ENCODE results near the gene SPATA31C1. TPM values are rescaled to one million over a fixed set of nuclear protein-coding genes. Genes with fewer than 3 reads are reported as not detected.
"Not testable (repeated sequence)": the region's sequence is repeated elsewhere in the genome, so short reads cannot be mapped to it uniquely, and the experiment has no call there.

Gene SPATA31C1
- not detected in 2 replicates for total RNA-seq

GRCh38 chr9:87917662-87918061, at the start of gene SPATA31C1:
Gene SPATA31C1, plus strand, starts transcription at chr9:87917962.
- H3K27me3 Mint-ChIP-seq (ENCODE audit: low read depth); DNase-seq (ENCODE audit: low spot score); H3K9me3 Mint-ChIP-seq; H3K36me3 Mint-ChIP-seq (ENCODE audit: low read depth); H3K4me3 Mint-ChIP-seq (ENCODE audit: low read depth); H3K27ac Mint-ChIP-seq; intact Hi-C loops (cut with micrococcal nuclease); H3K4me1 Mint-ChIP-seq (ENCODE audit: low read depth): not testable (repeated sequence)

GRCh38 chr9:87868175-87868574, 49.6 kb upstream of the SPATA31C1 start:
- Mint-ChIP-seq H3K27me3 (ENCODE audit: low read depth) (peaks cover 2% of the 10 kb centered on the region), H3K4me1 (ENCODE audit: low read depth) (no peaks in the 10 kb centered on the region), H3K36me3 (ENCODE audit: low read depth) (no peaks in the 10 kb centered on the region), H3K4me3 (ENCODE audit: low read depth) (no peak overlapping the region), H3K9me3 (no peaks in the 10 kb centered on the region), H3K27ac (no peak overlapping the region)
- intact Hi-C loops (cut with micrococcal nuclease): no loop called here
- DNase-seq (ENCODE audit: low spot score): no peak

- DNase-seq (ENCODE audit: low spot score): no peak
- H3K36me3 Mint-ChIP-seq (ENCODE audit: low read depth): no peaks in the 10 kb centered on the region
- intact Hi-C loops (cut with micrococcal nuclease): no loop called here
- H3K4me3 Mint-ChIP-seq (ENCODE audit: low read depth): no peak overlapping the region
- H3K9me3 Mint-ChIP-seq: no peaks in the 10 kb centered on the region
- H3K27ac Mint-ChIP-seq: no peak overlapping the region
- H3K27me3 Mint-ChIP-seq (ENCODE audit: low read depth): no peaks in the 10 kb centered on the region
- H3K4me1 Mint-ChIP-seq (ENCODE audit: low read depth): no peaks in the 10 kb centered on the region
Measured at GRCh38 chr9:87868635-87869034, 49.1 kb upstream of the SPATA31C1 start.

- Mint-ChIP-seq H3K4me1 (ENCODE audit: low read depth) (no peaks in the 10 kb centered on the region), H3K9me3 (no peaks in the 10 kb centered on the region), H3K27me3 (ENCODE audit: low read depth) (no peaks in the 10 kb centered on the region), H3K4me3 (ENCODE audit: low read depth) (no peak overlapping the region), H3K36me3 (ENCODE audit: low read depth) (no peaks in the 10 kb centered on the region), H3K27ac (no peak overlapping the region)
- DNase-seq (ENCODE audit: low spot score): no peak
- intact Hi-C loops (cut with micrococcal nuclease): no loop called here
Measured at GRCh38 chr9:87869082-87869481, 48.7 kb upstream of the SPATA31C1 start.

- no peaks in the 10 kb centered on the region for H3K27me3 Mint-ChIP-seq (ENCODE audit: low read depth)
- H3K36me3 Mint-ChIP-seq (ENCODE audit: low read depth): no peaks in the 10 kb centered on the region
- H3K9me3 Mint-ChIP-seq: no peaks in the 10 kb centered on the region
- DNase-seq (ENCODE audit: low spot score): no peak
- no peaks in the 10 kb centered on the region for H3K4me1 Mint-ChIP-seq (ENCODE audit: low read depth)
- intact Hi-C loops (cut with micrococcal nuclease): no loop called here
- H3K27ac Mint-ChIP-seq: no peak overlapping the region
- no peak overlapping the region for H3K4me3 Mint-ChIP-seq (ENCODE audit: low read depth)
Measured at GRCh38 chr9:87871425-87872078, 46.2 kb upstream of the SPATA31C1 start.

DNA sequence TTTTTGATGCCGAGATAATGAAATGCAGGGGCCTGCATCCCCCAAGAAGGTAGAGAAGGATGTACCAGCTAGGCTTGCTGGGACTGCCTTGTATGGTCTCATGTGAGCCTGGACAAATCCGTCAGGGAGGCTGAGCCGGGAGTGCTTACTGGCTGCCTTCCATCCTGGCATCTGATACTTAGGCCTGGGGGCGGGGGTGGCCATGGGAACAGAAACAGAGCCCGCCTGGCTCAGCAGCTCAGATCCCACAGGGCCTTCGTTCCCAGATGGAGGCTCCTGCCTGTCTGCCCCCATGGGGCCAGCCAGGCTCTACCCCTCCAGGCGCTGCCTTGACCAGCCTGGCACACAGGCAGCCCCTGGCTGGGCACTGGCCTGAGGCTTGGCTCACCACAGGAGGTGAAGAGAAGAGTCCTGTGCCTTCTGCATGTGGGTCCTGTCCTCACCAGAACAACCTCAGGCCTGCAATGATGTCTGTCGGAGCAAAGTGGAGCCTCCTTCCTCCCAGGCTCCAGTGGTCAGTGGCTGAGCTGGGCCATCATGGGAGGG, 45.6 kb upstream of the SPATA31C1 start:
- H3K4me3 Mint-ChIP-seq (ENCODE audit: low read depth): no peak overlapping the region
- no peaks in the 10 kb centered on the region for H3K27me3 Mint-ChIP-seq (ENCODE audit: low read depth)
- no peaks in the 10 kb centered on the region for H3K9me3 Mint-ChIP-seq
- H3K27ac Mint-ChIP-seq: no peak overlapping the region
- no peaks in the 10 kb centered on the region for H3K4me1 Mint-ChIP-seq (ENCODE audit: low read depth)
- no peak for DNase-seq (ENCODE audit: low spot score)
- H3K36me3 Mint-ChIP-seq (ENCODE audit: low read depth): no peaks in the 10 kb centered on the region
- intact Hi-C loops (cut with micrococcal nuclease): no loop called here

DNA sequence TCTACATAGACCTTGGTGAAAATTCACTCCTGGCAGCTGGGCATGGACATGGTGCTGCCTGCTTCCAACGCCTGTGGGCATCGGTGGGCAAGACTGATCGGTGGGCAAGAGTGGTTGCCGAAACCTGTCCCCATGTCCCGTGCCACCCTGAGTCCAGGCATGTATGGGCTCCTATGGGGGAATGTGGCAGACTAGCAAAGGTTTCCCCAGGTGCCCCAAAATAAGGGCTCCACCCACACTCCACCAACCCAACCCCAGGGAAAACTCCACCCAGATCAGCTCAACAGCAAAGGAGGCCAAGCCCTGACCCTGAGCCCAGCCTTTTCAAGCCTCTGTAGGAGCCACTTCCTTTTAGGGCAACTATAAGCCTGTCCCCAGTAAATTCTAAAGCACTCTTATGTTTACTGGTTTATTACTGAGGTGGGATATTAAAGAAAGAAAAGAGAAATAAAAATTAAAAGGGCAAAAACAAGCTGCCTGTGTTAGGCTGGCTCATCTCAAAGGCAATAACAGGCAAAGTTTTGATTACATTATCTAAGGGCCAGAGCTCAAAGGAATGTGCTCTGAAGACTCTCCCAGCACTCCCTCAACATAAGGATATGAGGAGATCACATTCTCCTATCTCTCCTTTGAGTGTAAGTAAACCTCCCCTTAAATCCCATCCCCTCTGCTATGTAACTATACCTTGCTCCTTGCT, 44.0 kb upstream of the SPATA31C1 start:
- Mint-ChIP-seq H3K27me3 (ENCODE audit: low read depth) (no peaks in the 10 kb centered on the region), H3K4me1 (ENCODE audit: low read depth) (peaks cover 2% of the 10 kb centered on the region)

GRCh38 chr9:87874304-87874623, 43.5 kb upstream of the SPATA31C1 start:
- Mint-ChIP-seq H3K27ac (no peak overlapping the region), H3K27me3 (ENCODE audit: low read depth) (no peaks in the 10 kb centered on the region), H3K9me3 (no peaks in the 10 kb centered on the region), H3K4me1 (ENCODE audit: low read depth) (peaks cover 3% of the 10 kb centered on the region), H3K36me3 (ENCODE audit: low read depth) (no peaks in the 10 kb centered on the region), H3K4me3 (ENCODE audit: low read depth) (no peak overlapping the region)
- DNase-seq (ENCODE audit: low spot score): no peak
- intact Hi-C loops (cut with micrococcal nuclease): no loop called here

More for the DNA sequence above, 44.0 kb upstream of the SPATA31C1 start:
- Mint-ChIP-seq H3K36me3 (ENCODE audit: low read depth) (no peaks in the 10 kb centered on the region), H3K27ac (no peak overlapping the region), H3K4me3 (ENCODE audit: low read depth) (no peak overlapping the region), H3K9me3 (no peaks in the 10 kb centered on the region)
- intact Hi-C loops (cut with micrococcal nuclease): no loop called here
- DNase-seq (ENCODE audit: low spot score): no peak

GRCh38 chr9:87875060-87875459, 42.7 kb upstream of the SPATA31C1 start:
- intact Hi-C loops (cut with micrococcal nuclease): no loop called here

GRCh38 chr9:87875831-87876545, 41.8 kb upstream of the SPATA31C1 start:
- Mint-ChIP-seq H3K9me3 (no peaks in the 10 kb centered on the region), H3K27ac (no peak overlapping the region), H3K4me3 (ENCODE audit: low read depth) (no peak overlapping the region), H3K27me3 (ENCODE audit: low read depth) (no peaks in the 10 kb centered on the region), H3K36me3 (ENCODE audit: low read depth) (no peaks in the 10 kb centered on the region), H3K4me1 (ENCODE audit: low read depth) (peaks cover 3% of the 10 kb centered on the region)
- DNase-seq (ENCODE audit: low spot score): no peak
- intact Hi-C loops (cut with micrococcal nuclease): no loop called here

More at GRCh38 chr9:87875060-87875459, 42.7 kb upstream of the SPATA31C1 start:
- H3K9me3 Mint-ChIP-seq: no peaks in the 10 kb centered on the region
- H3K36me3 Mint-ChIP-seq (ENCODE audit: low read depth): no peaks in the 10 kb centered on the region
- peaks cover 3% of the 10 kb centered on the region for H3K4me1 Mint-ChIP-seq (ENCODE audit: low read depth)
- H3K27ac Mint-ChIP-seq: no peak overlapping the region
- H3K4me3 Mint-ChIP-seq (ENCODE audit: low read depth): no peak overlapping the region
- DNase-seq (ENCODE audit: low spot score): no peak
- no peaks in the 10 kb centered on the region for H3K27me3 Mint-ChIP-seq (ENCODE audit: low read depth)

- Mint-ChIP-seq H3K27ac (no peak overlapping the region), H3K27me3 (ENCODE audit: low read depth) (no peaks in the 10 kb centered on the region), H3K36me3 (ENCODE audit: low read depth) (no peaks in the 10 kb centered on the region), H3K9me3 (no peaks in the 10 kb centered on the region), H3K4me3 (ENCODE audit: low read depth) (no peak overlapping the region), H3K4me1 (ENCODE audit: low read depth) (peaks cover 3% of the 10 kb centered on the region)
- intact Hi-C loops (cut with micrococcal nuclease): no loop called here
- DNase-seq (ENCODE audit: low spot score): no peak
Measured at GRCh38 chr9:87876708-87877107, 41.1 kb upstream of the SPATA31C1 start.

DNA sequence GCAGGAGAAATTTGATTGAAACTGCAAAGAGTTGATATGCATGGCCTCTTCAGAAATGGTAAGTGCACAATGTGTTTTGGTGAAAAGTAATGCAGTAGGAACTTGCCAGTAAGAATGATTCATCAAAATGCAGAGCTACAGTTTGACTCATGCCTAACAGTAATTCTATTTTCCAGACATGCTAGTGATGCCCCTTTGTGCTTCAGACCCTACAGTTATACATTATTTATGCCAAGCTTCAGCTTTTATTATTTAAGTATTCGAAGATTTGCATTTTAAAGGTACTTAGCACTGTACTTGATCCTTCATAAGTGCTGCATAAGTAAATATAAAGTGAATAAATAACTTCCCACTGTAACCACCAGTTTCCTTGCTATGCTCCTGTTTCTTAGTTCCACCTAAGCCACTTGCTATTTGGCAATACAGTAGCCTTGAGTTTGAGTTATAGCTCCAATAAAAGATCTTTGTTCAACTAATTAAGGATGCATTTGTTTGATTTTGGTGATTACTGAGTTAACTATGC, 38.7 kb upstream of the SPATA31C1 start:
- no peak overlapping the region for H3K27ac Mint-ChIP-seq

GRCh38 chr9:87880116-87880515, 37.6 kb upstream of the SPATA31C1 start:
- H3K27ac Mint-ChIP-seq: no peak overlapping the region
- no peak for DNase-seq (ENCODE audit: low spot score)
- H3K4me1 Mint-ChIP-seq (ENCODE audit: low read depth): peaks cover 3% of the 10 kb centered on the region
- intact Hi-C loops (cut with micrococcal nuclease): no loop called here
- H3K36me3 Mint-ChIP-seq (ENCODE audit: low read depth): no peaks in the 10 kb centered on the region
- H3K9me3 Mint-ChIP-seq: no peaks in the 10 kb centered on the region
- H3K27me3 Mint-ChIP-seq (ENCODE audit: low read depth): no peaks in the 10 kb centered on the region
- H3K4me3 Mint-ChIP-seq (ENCODE audit: low read depth): no peak overlapping the region

More for the DNA sequence above, 38.7 kb upstream of the SPATA31C1 start:
- peaks cover 3% of the 10 kb centered on the region for H3K4me1 Mint-ChIP-seq (ENCODE audit: low read depth)
- intact Hi-C loops (cut with micrococcal nuclease): no loop called here
- H3K36me3 Mint-ChIP-seq (ENCODE audit: low read depth): no peaks in the 10 kb centered on the region
- DNase-seq (ENCODE audit: low spot score): no peak
- H3K4me3 Mint-ChIP-seq (ENCODE audit: low read depth): no peak overlapping the region
- no peaks in the 10 kb centered on the region for H3K27me3 Mint-ChIP-seq (ENCODE audit: low read depth)
- H3K9me3 Mint-ChIP-seq: no peaks in the 10 kb centered on the region

Data from activated T-helper 2 cell treated with anti-CD3 and anti-CD28 coated beads, Interferon-gamma antibody, Interleukin-2, Interleukin-4, amounts not matched to agents 10 μg/mL and 5 μg/mL and 100 μg/mL, durations not matched to agents 14 hours and 24 hours and 36 hours (primary cell).